ENCODE measurements around the gene NRXN3. TPM values are rescaled to one million over a fixed set of nuclear protein-coding genes. Genes with fewer than 3 reads are reported as not detected.

The NRXN3 gene
- total RNA-seq, 1 experiment from 2014 or later = 1.1 TPM

GRCh38 chr14:78852040-78852439 lies 681.9 kb downstream of the NRXN3 start:
- Histone ChIP-seq H3K27ac (ENCODE audit: low read length) (no peak overlapping the region), H3K9me3 (ENCODE audit: low read length) (no peaks in the 10 kb centered on the region), H3K4me3 (ENCODE audit: low read length) (no peak overlapping the region), H2AFZ (ENCODE audit: low read length) (no peak overlapping the region), H3F3A (ENCODE audit: low read length, unreplicated experiment) (no peaks in the 10 kb centered on the region), H3K79me2 (ENCODE audit: low read length) (no peaks in the 10 kb centered on the region), H3K4me1 (ENCODE audit: insufficient read depth, low read length) (no peaks in the 10 kb centered on the region), H3K36me3 (ENCODE audit: low read depth, low read length) (no peaks in the 10 kb centered on the region), H3K9ac (ENCODE audit: low read length) (no peak overlapping the region), H4K20me1 (ENCODE audit: low read length) (no peaks in the 10 kb centered on the region), H3K27me3 (ENCODE audit: low read length) (peaks cover 21% of the 10 kb centered on the region; the same call in 1 of the 2 replicates), H3K4me2 (ENCODE audit: low read length) (no peak overlapping the region), H3K9me2 (replicated peaks; ENCODE audit: low read length) (no peaks in the 10 kb centered on the region)
- ChIA-PET POLR2A (ENCODE audit: unreplicated experiment) (interaction anchor here (0.6 kb wide), 1 partner anchor 57 kb away, joined by 4 read pairs; no protein-coding TSS in a partner anchor), CTCF (no interaction called here)
- ATAC-seq (no peak), DNase-seq (no peak)
- no TSS peak for BruUV-seq (replicated peaks)
- intact Hi-C loops (cut with micrococcal nuclease) = no loop called here
- TF ChIP-seq CTCF (conservative IDR thresholded peaks at IDR 0.05; ENCODE audit: low read depth, low read length) (no peak), EZH2phosphoT487 (IDR thresholded peaks at IDR 0.05; ENCODE audit: borderline replicate concordance, low read length) (no peak), EZH2 (IDR thresholded peaks at IDR 0.05; ENCODE audit: low read length, unreplicated experiment) (no peak)

- POLR2A ChIA-PET (ENCODE audit: unreplicated experiment) = no interaction called here
These were observed 687.8 kb downstream of the NRXN3 start for GRCh38 chr14:78857974-78858373.

More at GRCh38 chr14:78857974-78858373, 687.8 kb downstream of the NRXN3 start:
- H3K4me1 ChIP-seq (ENCODE audit: insufficient read depth, low read length) = no peaks in the 10 kb centered on the region
- no peak overlapping the region for H3K9ac ChIP-seq (ENCODE audit: low read length)
- H3K4me3 ChIP-seq (ENCODE audit: low read length) = no peak overlapping the region
- H3K9me2 ChIP-seq (replicated peaks; ENCODE audit: low read length) = no peaks in the 10 kb centered on the region
- no peaks in the 10 kb centered on the region for H3K9me3 ChIP-seq (ENCODE audit: low read length)
- H3K79me2 ChIP-seq (ENCODE audit: low read length) = no peaks in the 10 kb centered on the region
- ATAC-seq (no peak), DNase-seq (no peak)
- H3K27me3 ChIP-seq (ENCODE audit: low read length) = peaks cover 7% of the 10 kb centered on the region; the same call in 1 of the 2 replicates
- intact Hi-C loops (cut with micrococcal nuclease) = no loop called here
- no peaks in the 10 kb centered on the region for H3K36me3 ChIP-seq (ENCODE audit: low read depth, low read length)
- CTCF ChIA-PET = no interaction called here
- TF ChIP-seq EZH2phosphoT487 (IDR thresholded peaks at IDR 0.05; ENCODE audit: borderline replicate concordance, low read length) (no peak), CTCF (conservative IDR thresholded peaks at IDR 0.05; ENCODE audit: low read depth, low read length) (no peak), EZH2 (IDR thresholded peaks at IDR 0.05; ENCODE audit: low read length, unreplicated experiment) (no peak)
- H3F3A ChIP-seq (ENCODE audit: low read length, unreplicated experiment) = no peaks in the 10 kb centered on the region
- no peak overlapping the region for H3K4me2 ChIP-seq (ENCODE audit: low read length)
- no peak overlapping the region for H2AFZ ChIP-seq (ENCODE audit: low read length)
- BruUV-seq (replicated peaks) = no TSS peak
- H4K20me1 ChIP-seq (ENCODE audit: low read length) = no peaks in the 10 kb centered on the region
- H3K27ac ChIP-seq (ENCODE audit: low read length) = no peak overlapping the region
